Endothelial cell of umbilical vein (primary cell): Measurements from ENCODE around the gene LHPP. TPM values are rescaled to one million over a fixed set of nuclear protein-coding genes. Genes with fewer than 3 reads are reported as not detected.

Experiments
- BruUV-seq: library from RNA; stranded (reverse); fragments of 400-500 nt; replicated peaks from 2 replicates; lab custom pipeline; 2021; lab: Mats Ljungman, UMichigan
- CTCF ChIA-PET: fragments of 300-600, 350-600 bp; sonication (Branson Sonifier 250); formaldehyde crosslinking; loops from one replicate; lab custom pipeline; 2021; ENCODE audit warnings: antibody characterized with exemption, inconsistent platforms; lab: Charles Lee
- POLR2A ChIA-PET: fragments of 300-600, 350-600 bp; sonication (Branson Sonifier 250); formaldehyde crosslinking; loops from one replicate; lab custom pipeline; 2021; ENCODE audit warnings: antibody characterized with exemption, inconsistent platforms; lab: Charles Lee
- DNase-seq: peaks from one replicate; pipeline ENCODE4 v3.0.0-alpha.2; 2011; ENCODE audit warnings: low read depth, low spot score
- FAIRE-seq: peaks from 2 replicates; lab custom pipeline; 2011; peaks lifted over from hg19 to GRCh38; lab: Jason Lieb, UNC
- H2AFZ ChIP-seq: 2 replicates; pipeline ENCODE4 v1.6.0; 2012; ENCODE audit warnings: low read depth, low read length, control low read depth, inconsistent platforms
- H3K27ac ChIP-seq: 2 replicates; pipeline ENCODE4 v1.5.1; 2011; ENCODE audit warnings: low read depth, mild to moderate bottlenecking, control low read depth, low read length, moderate library complexity; ENCODE audit not compliant: insufficient read depth
- H3K27me3 ChIP-seq, 2 experiments: 2 replicates each; pipeline versions ENCODE4 v1.6.0 to v1.6.1; 2011; ENCODE audit warnings: low read length in 2 of 2, mixed read lengths in 1 of 2; ENCODE audit not compliant: control insufficient read depth in 2 of 2, insufficient read depth in 2 of 2
- H3K36me3 ChIP-seq, 2 experiments: 2 replicates in 1 of 2; 3 replicates in 1 of 2; pipeline ENCODE4 v1.5.1; 2011; ENCODE audit warnings: low read length in 2 of 2, mild to moderate bottlenecking in 1 of 2, moderate library complexity in 1 of 2; ENCODE audit not compliant: control insufficient read depth in 2 of 2, insufficient read depth in 2 of 2; ENCODE audit errors: extremely low read depth in 1 of 2
- H3K4me1 ChIP-seq: 3 replicates; pipeline ENCODE4 v1.5.1; 2011; ENCODE audit warnings: mild to moderate bottlenecking, low read length; ENCODE audit not compliant: control insufficient read depth, insufficient read depth; ENCODE audit errors: extremely low read depth
- H3K4me2 ChIP-seq: 2 replicates; pipeline ENCODE4 v1.6.1; 2011; ENCODE audit warnings: low read length, control low read depth, mixed read lengths; ENCODE audit not compliant: insufficient read depth
- H3K4me3 ChIP-seq, 3 experiments: fragments of 200-600 bp in 1 of 3; sonication (generic), shearing (Covaris generic) in 1 of 3; replicated peaks in 1 of 3; 2 replicates each; pipeline ENCODE4 v1.5.1; 2011 to 2016; ENCODE audit warnings: control low read depth in 3 of 3, low read length in 3 of 3, mild to moderate bottlenecking in 2 of 3, inconsistent platforms in 1 of 3, low read depth in 1 of 3, moderate library complexity in 1 of 3; ENCODE audit not compliant: insufficient read depth in 1 of 3
- H3K79me2 ChIP-seq: 2 replicates; pipeline ENCODE4 v1.6.0; 2012; ENCODE audit warnings: low read length, inconsistent platforms; ENCODE audit not compliant: control insufficient read depth, insufficient read depth
- H3K9ac ChIP-seq: replicated peaks from 2 replicates; pipeline ENCODE3; 2011; ENCODE audit warnings: low read length, control low read depth; ENCODE audit not compliant: insufficient read depth; ENCODE audit errors: extremely low read depth
- H3K9me1 ChIP-seq: replicated peaks from 3 replicates; pipeline ENCODE4 v1.6.0; 2011; ENCODE audit warnings: mild to moderate bottlenecking, low read length; ENCODE audit not compliant: control insufficient read depth, insufficient read depth; ENCODE audit errors: extremely low read depth
- H3K9me3 ChIP-seq: replicated peaks from 2 replicates; pipeline ENCODE4 v1.5.1; 2012; ENCODE audit warnings: low read length, inconsistent platforms; ENCODE audit not compliant: control insufficient read depth, insufficient read depth
- H4K20me1 ChIP-seq: replicated peaks from 2 replicates; pipeline ENCODE3; 2011; ENCODE audit warnings: mild to moderate bottlenecking, low read length; ENCODE audit not compliant: control insufficient read depth, insufficient read depth; ENCODE audit errors: extremely low read depth
- EZH2 ChIP-seq: IDR thresholded peaks from 2 replicates; pipeline ENCODE4 v1.6.1; 2012; ENCODE audit warnings: borderline replicate concordance, low read depth, mild to moderate bottlenecking, moderate library complexity, low read length, inconsistent platforms; ENCODE audit not compliant: severe bottlenecking
- FOS ChIP-seq: IDR thresholded peaks from 2 replicates; pipeline ENCODE4 v1.6.1; 2011; ENCODE audit warnings: mild to moderate bottlenecking, low read length, moderate library complexity, borderline replicate concordance; ENCODE audit not compliant: insufficient read depth
- GATA2 ChIP-seq: IDR thresholded peaks from 2 replicates; pipeline ENCODE4 v1.7.0; 2011; ENCODE audit warnings: low read depth, mild to moderate bottlenecking, moderate library complexity, mixed read lengths, low read length; ENCODE audit not compliant: insufficient read length, insufficient read depth
- MYC ChIP-seq: IDR thresholded peaks from one replicate; pipeline ENCODE4 v1.6.1; 2011; ENCODE audit warnings: mild to moderate bottlenecking, low read depth, low read length
- POLR2AphosphoS5 ChIP-seq: IDR thresholded peaks from 2 replicates; pipeline ENCODE4 v1.6.1; 2012; ENCODE audit warnings: low read depth, mild to moderate bottlenecking, control low read depth, low read length, moderate library complexity; ENCODE audit not compliant: insufficient read depth
- dilution Hi-C: fragments of 300-500 bp; cut with MboI; formaldehyde crosslinking; loops from one replicate; pipeline ENCODE4 v1.15.0; 2019; ENCODE audit warnings: low sequenced_read_pairs; ENCODE audit not compliant: extremely low pct_ligation_motif_present
- intact Hi-C: fragments of 100-400 bp; cut with micrococcal nuclease; formaldehyde crosslinking; loops from one replicate; pipeline ENCODE4 v1.10.0; 2022
- polyA plus RNA-seq, 4 experiments: library from polyadenylated mRNA; depleted of rRNA in 3 of 4; stranded (reverse) in 3 of 4; unstranded in 1 of 4; fragments of >200 nt; gene quantifications; 2 replicates each; pipeline versions ENCODE4 v1.2.1 to v1.2.3, GENCODE V29; 2011 to 2012; ENCODE audit warnings: missing spikeins in 1 of 4
- total RNA-seq: library from RNA; stranded (reverse); gene quantifications from 2 replicates; pipeline ENCODE4 v1.2.3, GENCODE V29; 2021
- TF ChIP-seq, protein P1 (sequence below), 2 donors: IDR thresholded peaks; 1 replicate in 1 of 2; 2 replicates in 1 of 2; pipeline ENCODE4 v1.5.1; 2011; ENCODE audit warnings: low read length in 2 of 2, mild to moderate bottlenecking in 2 of 2, moderate library complexity in 2 of 2, control low read depth in 1 of 2, inconsistent platforms in 1 of 2, low read depth in 1 of 2; ENCODE audit not compliant: insufficient read depth in 1 of 2; ENCODE audit errors: extremely low read depth in 1 of 2

LHPP gene
- total and polyA plus RNA-seq, 2 donors (not counting 3 experiments of a cell fraction or from before 2014, with no cell fraction given): 5.8 to 11.2 TPM

DNA sequence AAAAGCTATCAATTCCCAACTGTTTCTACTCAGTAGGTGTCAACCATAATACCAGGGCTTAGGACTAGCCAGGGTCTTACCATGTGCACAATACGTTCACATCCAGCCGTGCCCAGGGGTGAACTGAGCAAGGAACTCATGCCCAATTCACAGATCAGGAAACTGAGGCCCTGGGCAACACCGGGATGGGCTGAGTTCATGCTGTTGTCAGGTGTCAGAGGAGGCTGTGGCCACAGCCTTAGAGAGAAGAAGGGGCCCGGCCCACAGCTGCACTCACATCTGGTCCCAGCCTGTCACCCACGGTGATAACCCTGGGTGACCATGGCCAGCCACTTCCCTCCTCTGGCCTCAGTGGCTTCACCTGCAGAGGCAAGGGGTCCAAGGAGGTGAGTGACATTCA is 190.6 kb downstream of the LHPP start:
- no peaks in the 10 kb centered on the region for H3K9me1 ChIP-seq
- H3K9me3 ChIP-seq: no peaks in the 10 kb centered on the region
- H3K4me2 ChIP-seq: no peak overlapping the region
- H3K79me2 ChIP-seq: peaks cover 4% of the 10 kb centered on the region
- BruUV-seq: no TSS peak
- intact Hi-C loops (no loop called here), dilution Hi-C loops (no loop called here)
- TF ChIP-seq FOS (no peak), POLR2AphosphoS5 (no peak), GATA2 (no peak), EZH2 (no peak), MYC (no peak)
- TF ChIP-seq, protein P1, sequence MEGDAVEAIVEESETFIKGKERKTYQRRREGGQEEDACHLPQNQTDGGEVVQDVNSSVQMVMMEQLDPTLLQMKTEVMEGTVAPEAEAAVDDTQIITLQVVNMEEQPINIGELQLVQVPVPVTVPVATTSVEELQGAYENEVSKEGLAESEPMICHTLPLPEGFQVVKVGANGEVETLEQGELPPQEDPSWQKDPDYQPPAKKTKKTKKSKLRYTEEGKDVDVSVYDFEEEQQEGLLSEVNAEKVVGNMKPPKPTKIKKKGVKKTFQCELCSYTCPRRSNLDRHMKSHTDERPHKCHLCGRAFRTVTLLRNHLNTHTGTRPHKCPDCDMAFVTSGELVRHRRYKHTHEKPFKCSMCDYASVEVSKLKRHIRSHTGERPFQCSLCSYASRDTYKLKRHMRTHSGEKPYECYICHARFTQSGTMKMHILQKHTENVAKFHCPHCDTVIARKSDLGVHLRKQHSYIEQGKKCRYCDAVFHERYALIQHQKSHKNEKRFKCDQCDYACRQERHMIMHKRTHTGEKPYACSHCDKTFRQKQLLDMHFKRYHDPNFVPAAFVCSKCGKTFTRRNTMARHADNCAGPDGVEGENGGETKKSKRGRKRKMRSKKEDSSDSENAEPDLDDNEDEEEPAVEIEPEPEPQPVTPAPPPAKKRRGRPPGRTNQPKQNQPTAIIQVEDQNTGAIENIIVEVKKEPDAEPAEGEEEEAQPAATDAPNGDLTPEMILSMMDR (IDR thresholded peaks at IDR 0.05; ENCODE audit: extremely low read depth in 1 of 2, insufficient read depth in 1 of 2, low read depth in 1 of 2, low read length in 2 of 2): no peak
- ChIA-PET POLR2A (no interaction called here), CTCF (interaction anchor here (1.3 to 1.5 kb wide), 2 partner anchors 19 to 89 kb away, joined by 3 to 5 read pairs; no protein-coding TSS in a partner anchor)
- DNase-seq (no peak), FAIRE-seq (no peak)
- no peak overlapping the region for H3K27ac ChIP-seq
- H3K36me3 ChIP-seq: no peaks in the 10 kb centered on the region
- H4K20me1 ChIP-seq: no peaks in the 10 kb centered on the region
- no peak overlapping the region for H2AFZ ChIP-seq
- H3K9ac ChIP-seq: no peak overlapping the region
- H3K4me3 ChIP-seq: no peak overlapping the region
- no peaks in the 10 kb centered on the region for H3K27me3 ChIP-seq
- H3K4me1 ChIP-seq: peaks cover 21% of the 10 kb centered on the region
